Stimulated activated CD8-positive, alpha-beta memory T cell treated with anti-CD3 and anti-CD28 coated beads, Interleukin-12 subunit alpha, Interleukin-12 subunit beta, amount 100 ng/mL, for 4 hours (primary cell): ENCODE data around the gene LYST.
"Not testable (repeated sequence)": the region's sequence is repeated elsewhere in the genome, so short reads cannot be mapped to it uniquely, and the experiment has no call there.

Experiments
- DNase-seq: peaks from one replicate; pipeline ENCODE4 v3.0.0-alpha.2; 2020; ENCODE audit warnings: low read depth

The LYST gene

DNA sequence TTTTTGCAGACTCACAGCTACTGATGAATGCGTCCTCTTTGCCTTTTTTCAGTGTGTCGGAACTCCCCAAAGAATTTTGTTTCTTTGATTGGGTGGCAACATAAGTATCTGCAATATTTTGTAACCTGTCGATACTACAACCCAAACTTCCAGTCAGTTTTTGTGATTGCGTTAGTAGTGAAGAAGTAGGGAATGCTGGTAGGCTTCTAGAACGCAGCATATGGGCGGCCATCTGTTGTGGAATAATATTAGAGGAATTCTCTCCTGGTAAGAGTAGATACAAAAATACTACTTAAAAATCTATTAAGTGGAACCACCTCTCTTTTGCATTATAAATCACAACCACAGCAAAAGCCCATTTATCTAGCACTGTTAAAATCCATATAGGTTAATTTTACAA, 107.4 kb downstream of the LYST start:
- no peak for DNase-seq

DNA sequence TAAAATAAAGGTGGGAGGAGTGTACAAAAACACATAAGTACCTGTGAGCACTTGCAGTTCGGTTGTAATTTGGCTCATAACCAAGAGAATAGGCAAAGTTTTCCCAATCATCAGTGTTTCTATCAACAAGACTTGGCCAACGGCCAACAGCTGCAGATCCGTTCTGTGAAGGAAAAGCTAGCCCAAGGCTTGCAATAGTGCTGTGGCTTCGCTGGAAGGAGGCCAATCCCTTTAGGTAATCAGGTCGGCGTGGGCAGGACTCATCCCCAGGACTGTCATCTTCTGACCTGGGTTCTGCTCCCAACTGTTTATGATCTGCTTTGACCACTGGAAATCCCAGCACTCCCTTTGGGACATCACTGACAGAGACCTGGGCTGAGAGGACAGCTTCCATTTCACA, 107.8 kb downstream of the LYST start:
- no peak for DNase-seq

DNA sequence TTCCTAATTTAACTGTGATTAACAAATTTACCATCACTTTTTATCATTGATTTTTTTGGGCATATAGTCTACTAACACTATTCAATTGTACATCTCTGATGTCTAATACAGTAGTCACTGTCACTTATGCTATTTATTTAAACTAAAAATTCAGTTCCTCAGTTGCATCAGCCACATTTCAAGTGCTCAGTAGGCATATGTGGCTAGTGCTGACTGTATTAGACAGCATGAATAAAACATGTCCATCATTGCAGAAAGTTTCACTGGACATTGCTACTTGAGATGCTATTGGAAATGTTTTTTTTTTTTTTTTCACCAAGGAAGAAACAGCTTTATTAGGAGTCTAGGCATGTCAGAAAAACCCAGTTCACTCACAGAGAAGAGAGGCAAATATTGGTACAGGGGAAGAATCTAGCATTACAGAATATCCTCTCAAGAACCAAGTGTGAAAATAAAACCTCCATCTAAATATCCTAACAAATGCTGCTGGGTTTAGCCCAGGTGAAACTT, 109.1 kb downstream of the LYST start:
- no peak for DNase-seq

DNA sequence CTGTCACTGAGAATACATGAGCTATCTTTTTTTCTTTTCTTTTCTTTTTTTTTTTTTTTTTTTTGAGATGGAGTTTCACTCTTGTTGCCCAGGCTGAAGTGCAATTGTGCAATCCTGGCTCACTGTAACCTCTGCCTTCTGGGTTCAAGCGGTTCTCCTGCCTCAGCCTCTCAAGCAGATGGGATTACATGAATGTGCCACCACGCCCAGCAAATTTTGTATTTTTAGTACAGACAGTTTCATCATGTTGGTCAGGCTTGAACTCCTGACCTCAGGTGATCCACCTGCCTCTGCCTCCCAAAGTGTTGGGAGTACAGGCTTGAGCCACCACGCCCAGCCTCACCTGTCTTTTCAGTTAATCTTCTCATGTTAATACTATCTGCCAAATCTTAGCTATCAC, 112.5 kb downstream of the LYST start:
- not testable (repeated sequence) for DNase-seq

DNA sequence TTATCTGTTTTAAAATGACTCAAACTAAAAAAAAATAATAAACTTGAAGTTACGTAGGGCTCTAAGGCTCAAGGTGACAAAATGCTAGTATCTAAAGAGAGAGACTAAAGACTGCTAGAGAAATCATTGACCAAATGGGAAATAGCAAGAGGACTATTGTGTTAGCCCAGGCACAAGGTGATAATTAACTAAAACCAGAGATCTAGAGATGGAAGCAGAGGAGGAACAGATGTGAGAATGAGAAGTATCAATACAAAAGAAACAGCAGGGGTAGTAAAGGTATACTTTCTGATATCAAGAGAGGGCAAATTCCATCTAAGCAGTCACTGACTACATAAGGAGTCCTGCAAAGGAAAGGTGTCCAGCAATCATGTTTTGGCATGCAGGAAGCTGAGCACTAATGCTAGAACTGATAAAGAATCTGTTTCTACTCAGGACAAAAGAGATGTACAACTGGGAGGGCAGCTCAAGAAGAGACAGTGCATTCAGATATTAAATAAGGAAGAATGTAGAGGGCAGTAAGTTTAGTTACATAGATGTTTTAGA, 116.9 kb downstream of the LYST start:
- no peak for DNase-seq

DNA sequence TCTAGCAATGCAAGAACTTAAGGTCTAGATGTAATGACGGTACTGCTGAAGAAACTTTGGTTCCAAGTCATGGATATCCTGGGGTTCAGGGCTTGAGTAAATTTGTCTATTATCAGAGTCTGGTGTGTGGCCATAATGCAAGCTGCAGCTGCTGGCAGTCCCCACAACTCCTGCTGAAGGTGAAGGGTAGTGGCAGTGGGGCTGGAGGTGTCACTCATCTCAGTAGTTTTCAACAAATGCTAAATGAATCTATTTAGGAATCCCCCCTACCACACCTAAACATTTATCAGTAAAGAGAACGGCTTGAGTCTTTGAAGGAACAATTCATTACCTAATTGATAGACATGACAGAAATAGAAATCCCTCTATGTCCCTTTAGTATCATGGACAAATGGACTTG, 118.0 kb downstream of the LYST start:
- DNase-seq, result no peak

DNA sequence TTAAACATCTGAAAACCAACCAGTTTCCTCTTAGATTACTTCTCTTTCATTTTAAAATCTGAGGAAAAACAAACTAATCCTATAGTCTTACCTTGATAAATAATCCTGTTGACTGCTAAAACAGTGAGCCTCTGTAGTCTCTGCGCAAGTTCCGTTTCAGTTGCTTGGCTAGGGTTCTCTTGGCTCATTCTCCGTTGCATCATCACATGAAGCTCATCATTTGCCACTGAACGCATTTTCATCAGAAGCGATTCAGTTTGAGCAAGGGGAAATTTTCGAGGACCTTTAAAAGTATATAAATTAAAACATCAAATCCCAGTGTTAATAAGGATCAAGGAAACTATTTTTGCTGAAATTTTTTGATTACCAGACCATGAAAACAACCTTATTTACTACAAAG, 120.5 kb downstream of the LYST start:
- DNase-seq, result no peak

DNA sequence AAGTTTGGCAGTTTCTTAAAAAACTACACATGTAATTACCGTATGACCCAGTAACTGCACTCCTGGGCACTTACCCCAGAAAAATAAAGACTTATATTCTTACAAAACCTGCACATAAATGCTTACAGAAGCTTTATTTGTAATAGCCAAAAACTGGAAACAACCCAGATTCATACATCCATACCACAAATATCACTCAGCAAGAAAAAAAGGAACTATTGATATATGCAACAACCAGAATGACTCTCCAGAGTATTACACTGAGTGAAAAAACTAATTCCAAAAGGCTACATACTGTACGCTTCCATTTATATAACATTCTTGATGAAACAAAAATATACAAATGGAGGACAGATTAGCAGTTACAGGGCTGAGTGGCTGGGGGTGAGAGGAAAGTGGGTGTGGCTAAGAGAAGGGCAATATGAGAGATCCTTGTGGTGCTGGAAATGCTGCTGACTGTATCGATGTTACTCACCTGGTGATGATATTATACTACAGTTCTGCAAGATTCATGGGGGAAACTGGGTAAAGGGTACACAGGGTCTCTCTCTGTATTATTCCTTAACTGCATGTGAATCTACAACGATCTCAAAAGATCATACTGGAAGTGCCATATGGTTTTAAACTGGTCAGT, 121.1 kb downstream of the LYST start:
- DNase-seq, result no peak

DNA sequence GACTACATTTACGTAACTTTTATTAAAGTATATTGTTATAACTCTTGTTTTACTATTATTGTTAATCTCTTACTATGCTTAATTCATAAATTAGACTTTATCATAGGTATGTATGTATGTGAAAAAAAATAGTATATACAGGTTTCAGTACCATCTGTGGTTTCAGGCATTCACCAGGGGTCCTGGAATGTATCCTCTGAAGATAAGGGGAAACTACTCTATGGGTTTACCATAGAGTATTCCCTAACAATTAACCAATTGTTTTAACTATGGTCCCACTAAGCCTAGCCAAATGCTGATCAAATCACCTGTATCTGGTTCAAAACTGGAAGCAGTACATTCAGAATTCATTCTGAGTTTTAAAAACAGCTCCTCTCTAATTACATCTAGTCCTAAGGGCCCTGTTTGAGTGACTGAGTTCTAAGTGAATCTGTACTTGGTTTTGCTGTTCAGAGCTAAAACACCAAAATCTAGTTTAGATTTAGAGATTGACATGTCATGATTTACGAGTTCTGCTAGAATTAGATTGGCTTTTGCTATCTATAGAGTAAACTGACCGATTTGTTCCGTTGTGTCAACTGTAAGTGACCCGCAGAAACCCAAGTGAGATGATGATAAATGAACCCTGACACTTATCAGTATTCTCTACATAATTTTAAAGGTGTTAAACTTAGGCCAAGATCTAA, 123.6 kb downstream of the LYST start:
- DNase-seq, result no peak

DNA sequence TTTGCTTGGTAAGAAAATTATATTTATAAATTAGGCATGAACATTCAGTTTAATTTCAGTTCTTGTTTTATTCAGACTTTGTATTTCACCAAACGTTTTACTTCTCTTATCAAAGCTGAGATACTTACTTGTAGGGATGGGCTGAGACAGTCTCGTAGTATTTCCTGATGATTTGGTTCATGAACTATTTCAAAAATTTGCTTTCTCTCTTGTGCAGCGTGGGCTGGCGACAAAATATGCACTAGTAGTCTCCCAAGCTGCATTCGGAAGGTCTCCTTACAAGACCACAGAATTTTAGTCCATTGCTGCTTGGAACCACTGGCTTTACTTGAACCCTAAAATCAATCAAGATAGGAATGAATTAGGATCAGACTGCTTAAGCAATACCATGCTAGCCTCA, 125.4 kb downstream of the LYST start:
- no peak for DNase-seq

DNA sequence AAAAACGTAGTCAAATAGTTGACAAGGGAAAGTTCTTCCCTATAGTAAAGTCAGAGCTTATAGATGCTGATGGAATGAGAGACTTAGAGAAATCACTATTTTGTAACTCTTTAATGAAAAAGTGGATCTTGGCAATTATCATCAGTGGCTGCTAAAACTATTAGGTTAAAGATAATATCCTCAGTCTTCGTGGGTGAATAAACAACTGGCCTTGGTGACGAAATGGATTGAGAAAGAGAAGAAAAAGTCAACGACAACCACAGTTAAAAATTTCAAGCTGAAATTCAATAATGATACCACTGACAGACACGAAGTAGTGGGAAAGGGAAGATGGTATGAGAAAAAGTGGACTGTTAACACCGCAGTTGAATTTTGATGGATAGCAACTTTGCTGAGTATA, 127.1 kb downstream of the LYST start:
- no peak for DNase-seq

DNA sequence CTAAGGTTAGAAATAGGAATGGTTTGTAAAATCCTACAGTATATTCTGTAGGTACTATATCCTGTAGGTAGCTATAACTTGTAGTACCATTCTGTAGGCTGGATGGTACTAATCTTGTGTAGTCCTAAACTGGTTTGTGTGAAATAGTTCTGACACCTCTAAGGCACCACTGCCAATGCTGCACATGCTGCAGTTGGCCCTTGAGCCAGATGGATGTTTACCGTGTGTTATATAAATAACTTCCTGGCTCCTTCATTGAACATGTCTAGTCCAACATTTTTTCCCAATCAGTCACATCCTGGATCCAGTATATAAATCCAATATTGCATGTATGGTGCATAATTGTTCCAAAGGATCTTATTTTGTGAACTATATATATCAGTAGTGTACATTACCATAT, 127.6 kb downstream of the LYST start:
- DNase-seq, result no peak

DNA sequence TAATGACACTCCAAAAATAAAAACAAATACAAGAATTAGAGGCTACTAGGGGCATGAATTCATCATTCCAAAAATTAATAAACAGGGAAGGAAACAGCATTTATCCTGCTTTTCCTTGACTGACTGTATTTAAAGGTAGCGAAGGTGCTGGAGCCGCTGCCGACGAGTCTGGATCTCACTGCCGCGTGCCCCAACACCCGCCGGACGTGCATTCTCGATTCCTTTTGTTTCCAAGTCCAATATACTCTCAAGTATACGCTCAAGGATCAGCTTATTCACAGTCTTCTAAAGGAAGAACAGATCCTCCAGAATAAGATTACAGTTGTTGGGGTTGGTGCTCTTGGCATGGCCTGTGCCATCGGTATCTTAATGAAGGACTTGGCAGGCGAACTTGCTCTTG, 129.0 kb downstream of the LYST start:
- DNase-seq, result no peak

DNA sequence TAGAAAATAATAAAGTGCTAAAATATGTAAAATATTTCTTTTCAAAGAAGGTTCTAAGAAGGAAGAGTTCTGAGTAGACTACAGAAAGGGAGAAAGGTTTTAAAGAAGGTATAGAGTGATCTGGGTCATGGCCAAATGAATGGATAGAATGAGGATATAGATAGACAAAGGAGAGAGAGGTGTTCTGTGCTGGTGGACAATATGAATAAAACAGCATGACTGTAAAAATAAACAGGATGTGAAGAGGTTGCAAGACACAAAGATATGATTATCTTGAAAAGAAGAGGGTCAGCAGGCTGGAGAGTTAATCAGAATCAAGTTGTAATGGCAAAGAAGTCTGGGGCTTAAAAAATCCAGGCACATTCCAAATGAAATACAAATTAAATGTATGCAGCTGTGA, 130.4 kb downstream of the LYST start:
- DNase-seq, result no peak

DNA sequence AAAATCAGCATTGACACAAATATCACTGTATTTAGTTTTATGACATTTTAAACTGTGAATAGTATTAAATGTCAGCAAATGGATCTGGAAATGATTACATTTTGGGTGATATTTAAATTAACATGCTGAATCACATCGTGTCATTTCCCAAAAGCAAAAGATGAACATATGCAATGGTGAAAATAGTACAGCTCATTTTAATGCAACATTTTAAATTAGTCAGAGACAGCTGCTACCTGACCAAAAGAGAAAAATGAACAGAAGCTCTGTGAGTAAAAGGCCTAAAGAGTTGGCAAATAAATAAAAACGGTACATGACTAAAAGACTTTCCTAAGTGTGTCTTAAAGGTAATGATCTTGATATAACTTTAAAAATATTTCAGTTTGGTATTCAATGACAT, 131.1 kb downstream of the LYST start:
- DNase-seq, result no peak

DNA sequence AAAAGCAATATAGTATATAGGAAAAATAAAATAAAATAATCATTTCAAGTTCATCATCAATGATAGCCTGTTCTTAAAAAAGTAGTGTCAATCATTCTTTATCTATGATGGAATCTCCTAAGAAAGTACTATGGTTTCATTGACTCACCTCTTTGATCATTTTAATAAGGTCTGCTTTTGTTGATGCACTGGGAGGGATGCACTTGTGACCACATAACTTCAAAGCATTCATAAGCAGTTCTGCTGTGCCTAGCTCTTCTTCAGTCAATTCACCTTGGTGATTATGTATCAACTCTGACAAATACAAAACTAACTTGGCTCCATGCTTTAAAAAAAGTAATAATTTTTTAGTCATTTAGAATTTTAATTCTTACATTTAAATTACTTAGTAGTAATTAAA, 132.4 kb downstream of the LYST start:
- DNase-seq, result no peak

DNA sequence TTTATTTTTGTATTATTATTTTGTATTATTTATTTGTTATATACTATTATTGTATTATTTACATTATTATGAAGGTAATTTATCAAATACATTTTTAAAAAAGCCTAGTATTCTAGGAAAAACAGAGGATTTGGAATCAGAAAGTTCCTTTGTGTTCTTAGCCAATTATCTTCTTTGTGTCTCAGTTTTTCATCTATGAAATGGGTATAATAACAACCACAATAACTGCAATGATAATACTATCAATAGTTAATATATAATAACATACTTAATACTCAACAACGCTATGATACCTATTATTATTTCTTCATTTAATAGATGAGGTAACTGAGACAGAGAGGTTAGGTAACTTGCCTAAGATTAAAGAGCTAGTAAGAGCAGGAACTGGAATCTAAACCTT, 136.7 kb downstream of the LYST start:
- DNase-seq, result no peak

DNA sequence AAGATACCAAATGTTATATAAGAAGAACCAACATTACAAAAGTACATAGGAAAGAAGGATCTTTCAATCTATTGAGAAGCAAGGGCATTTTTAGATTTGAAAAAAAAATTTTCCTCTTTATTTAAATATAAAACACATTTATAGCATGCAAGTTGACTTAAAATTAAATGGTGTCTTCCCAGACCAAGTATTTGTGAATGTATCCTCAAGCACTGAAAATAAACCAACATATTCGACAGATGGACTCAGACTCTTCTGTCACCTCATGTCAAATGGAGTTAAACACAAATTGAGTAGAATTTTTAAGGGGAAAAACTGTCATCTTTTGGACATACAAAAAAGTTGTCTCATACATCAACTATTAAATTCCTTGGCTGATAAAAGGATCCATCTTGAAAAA, 140.1 kb downstream of the LYST start:
- no peak for DNase-seq

DNA sequence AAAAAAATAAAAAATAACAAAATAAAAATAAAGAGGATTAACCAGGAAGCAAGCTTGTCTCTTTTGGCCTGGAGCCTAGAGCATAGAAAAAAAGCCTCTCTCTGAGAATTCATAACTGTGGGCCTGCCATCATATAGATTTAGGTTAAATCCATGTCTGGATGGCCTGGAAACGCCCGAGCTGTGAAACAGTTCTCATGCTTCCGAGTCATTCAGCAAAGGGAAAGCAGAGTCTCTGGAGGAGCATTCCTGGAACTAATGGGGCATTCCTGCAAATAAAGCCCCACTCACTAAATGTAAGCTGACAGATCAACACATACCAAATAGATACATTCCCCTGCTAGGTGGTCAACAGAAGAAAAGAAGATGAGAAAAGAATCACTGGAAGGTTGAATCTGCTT, 141.3 kb downstream of the LYST start:
- DNase-seq, result no peak

DNA sequence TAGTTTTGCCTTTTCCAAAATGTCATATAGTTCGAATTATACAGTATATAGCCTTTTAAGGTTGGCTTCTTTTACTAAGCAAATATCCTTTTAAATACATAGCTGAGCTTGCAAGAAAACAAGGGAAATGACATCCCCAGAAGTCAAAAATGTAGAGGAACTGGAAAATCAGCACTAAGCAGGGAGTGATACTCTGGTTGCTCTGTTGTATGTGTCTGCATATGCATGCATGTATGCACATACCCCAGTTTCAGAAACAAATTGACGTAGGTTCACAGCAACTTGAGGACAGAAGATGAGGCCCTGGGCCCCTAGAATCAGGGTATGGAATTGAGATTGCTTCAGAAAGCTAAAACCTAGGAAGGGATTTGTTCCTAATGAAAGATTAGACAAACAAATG, 142.0 kb downstream of the LYST start:
- no peak for DNase-seq

DNA sequence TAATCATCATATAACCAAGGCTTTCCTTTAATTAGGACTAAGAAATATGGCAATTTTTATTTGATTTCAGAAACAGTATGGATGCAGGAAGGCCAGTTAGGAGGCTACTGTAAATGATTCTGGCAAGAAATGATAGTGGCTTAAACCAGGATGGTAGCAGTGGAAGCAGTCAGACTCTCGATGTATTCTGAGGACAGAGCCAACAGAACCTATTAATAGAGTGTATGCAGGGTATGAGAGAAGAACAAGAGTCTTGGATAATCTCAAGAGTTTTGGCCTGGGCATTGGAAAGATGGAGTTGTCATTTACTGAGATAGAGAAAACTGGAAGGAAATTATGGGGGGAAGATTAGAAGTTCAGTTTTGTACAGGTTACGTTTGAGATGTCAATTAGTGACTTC, 143.8 kb downstream of the LYST start:
- no peak for DNase-seq

DNA sequence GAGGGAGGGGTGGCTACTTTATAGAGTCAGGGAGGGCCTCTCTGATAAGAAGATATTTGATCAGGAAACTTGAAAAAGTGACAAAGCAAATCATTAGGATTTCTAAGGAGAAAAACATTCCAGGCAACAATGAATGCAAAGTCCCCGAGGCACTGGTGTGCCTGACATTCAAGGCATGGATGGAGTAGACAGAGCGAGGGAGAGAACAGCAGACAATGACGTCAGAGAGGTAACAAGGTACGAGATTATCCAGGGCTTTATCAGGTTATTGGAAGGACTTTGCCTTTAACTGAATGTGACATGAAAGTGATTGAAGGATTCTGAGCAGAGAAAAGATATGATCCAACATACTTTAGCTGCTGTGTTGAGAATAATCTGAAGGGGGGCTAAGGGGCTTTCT, 144.7 kb downstream of the LYST start:
- DNase-seq, result no peak

DNA sequence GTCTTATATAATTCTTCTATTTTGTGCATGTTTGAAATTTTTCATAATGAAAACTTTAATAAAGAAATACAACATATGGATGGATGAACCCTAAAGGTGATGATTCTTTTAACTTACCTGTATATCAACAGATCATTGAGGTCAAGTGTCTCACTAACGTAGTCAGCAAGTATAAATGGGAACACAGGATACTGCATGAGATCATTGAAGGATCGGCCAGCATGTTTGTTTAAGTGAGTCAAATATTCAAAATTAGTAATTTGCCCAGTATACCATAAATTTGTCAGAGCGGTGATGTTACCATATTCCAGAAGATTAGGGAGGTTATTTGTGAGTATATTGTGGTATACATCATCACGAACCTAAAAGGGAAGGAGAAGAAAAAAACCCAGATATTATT, 146.2 kb downstream of the LYST start:
- DNase-seq, result no peak
